ENCODE data around the gene CAPZB. TPM values are rescaled to one million over a fixed set of nuclear protein-coding genes. Genes with fewer than 3 reads are reported as not detected.
A peak's percentile ranks its signal among the peaks of the same experiment; 100 is the strongest.

The CAPZB gene
- total RNA-seq, 1 experiment from 2014 or later = 348 TPM

- H3T11ph ChIP-seq (ENCODE audit: low read length) = no peak overlapping the region
- Mint-ChIP-seq H3K4me3 (no peak overlapping the region), H3K27me3 (ENCODE audit: low read depth) (peaks cover 1% of the 10 kb centered on the region; the same call in 1 of the 2 replicates), H3K9me3 (no peaks in the 10 kb centered on the region), H3K36me3 (ENCODE audit: insufficient read depth in 1 of 3, low read depth in 3 of 3) (peaks cover 2 to 10% (median 7%) of the 10 kb centered on the region in 3 experiments; a peak in 6 of 7 replicates), H3K4me1 (peaks cover 19 to 21% of the 10 kb centered on the region in 2 experiments), H3K27ac (peak overlapping the region in 2 of 3 experiments; percentile 44 to 54; a peak in 2 of 7 replicates)
- H3K79me2 ChIP-seq (ENCODE audit: insufficient read depth, low read length) = peaks cover 5% of the 10 kb centered on the region; the same call in 1 of the 2 replicates
- TF ChIP-seq CTCF (conservative IDR thresholded peaks at IDR 0.05) = no peak
- H3K14ac ChIP-seq (ENCODE audit: insufficient read depth, low read length) = no peak overlapping the region
- no peak overlapping the region for H4K91ac ChIP-seq (ENCODE audit: insufficient read length, low read depth, low read length)
- no peak overlapping the region for H2BK20ac ChIP-seq (ENCODE audit: low read depth, low read length, poor library complexity, severe bottlenecking)
- H3K56ac ChIP-seq (ENCODE audit: insufficient read length, low read depth, low read length) = no peak overlapping the region
- no peak overlapping the region for H2AFZ ChIP-seq (ENCODE audit: low read length)
- no peak overlapping the region for H2BK15ac ChIP-seq (ENCODE audit: low read depth, low read length)
- no peak overlapping the region for H2BK12ac ChIP-seq (ENCODE audit: insufficient read length, low read depth, low read length)
- no peak for DNase-seq
- H3K4ac ChIP-seq (ENCODE audit: low read depth, low read length) = no peak overlapping the region
- H3K4me2 ChIP-seq (ENCODE audit: insufficient read depth, insufficient read length, low read length) = no peak overlapping the region
- no peak overlapping the region for H3K9ac ChIP-seq (ENCODE audit: extremely low read depth, insufficient read length, low read length)
- no peak overlapping the region for H2BK120ac ChIP-seq (ENCODE audit: low read depth, low read length, poor library complexity, severe bottlenecking)
- H4K20me1 ChIP-seq (ENCODE audit: control insufficient read depth, insufficient read depth, insufficient read length) = no peaks in the 10 kb centered on the region
- no peak overlapping the region for H2BK5ac ChIP-seq (ENCODE audit: insufficient read length, low read length)
- H3K79me1 ChIP-seq (ENCODE audit: insufficient read depth, low read depth, low read length, poor library complexity, severe bottlenecking) = peaks cover 4% of the 10 kb centered on the region
- WGBS (ENCODE audit: extremely low coverage, insufficient read length, low lambda C conversion rate) = no CpG with 5 or more reads among the region's 10 CpGs
- no peak overlapping the region for H4K8ac ChIP-seq (replicated peaks; ENCODE audit: insufficient read length, low read depth, low read length)
- H3K9me3 ChIP-seq (ENCODE audit: control insufficient read depth, low read depth, low read length) = no peaks in the 10 kb centered on the region
- H3K18ac ChIP-seq (ENCODE audit: insufficient read length, low read depth, low read length) = no peak overlapping the region
- H3K4me1 ChIP-seq (ENCODE audit: insufficient read depth, low read length) = no peaks in the 10 kb centered on the region
- H2AK5ac ChIP-seq (ENCODE audit: insufficient read length, low read length) = no peak overlapping the region
- no peaks in the 10 kb centered on the region for H3K23me2 ChIP-seq (ENCODE audit: insufficient read length, low read depth, low read length, poor library complexity, severe bottlenecking)
- no peak overlapping the region for H3K27ac ChIP-seq (ENCODE audit: insufficient read length, low read depth, low read length)
- no peaks in the 10 kb centered on the region for H3K27me3 ChIP-seq (ENCODE audit: insufficient read depth, low read length)
- H3K23ac ChIP-seq (ENCODE audit: insufficient read length, low read depth, low read length) = no peak overlapping the region
- no peak overlapping the region for H4K5ac ChIP-seq (ENCODE audit: insufficient read length, low read depth, low read length)
Measured at GRCh38 chr1:19365721-19366120, 119.6 kb downstream of the CAPZB start.

Measured in H9 (cell line).